ENCODE results near the gene ELF4. TPM values are rescaled to one million over a fixed set of nuclear protein-coding genes. Genes with fewer than 3 reads are reported as not detected.

Gene ELF4
- total RNA-seq, 4 donors from 2014 or later: 8.2 to 11.7 (median 10.2) TPM

DNA sequence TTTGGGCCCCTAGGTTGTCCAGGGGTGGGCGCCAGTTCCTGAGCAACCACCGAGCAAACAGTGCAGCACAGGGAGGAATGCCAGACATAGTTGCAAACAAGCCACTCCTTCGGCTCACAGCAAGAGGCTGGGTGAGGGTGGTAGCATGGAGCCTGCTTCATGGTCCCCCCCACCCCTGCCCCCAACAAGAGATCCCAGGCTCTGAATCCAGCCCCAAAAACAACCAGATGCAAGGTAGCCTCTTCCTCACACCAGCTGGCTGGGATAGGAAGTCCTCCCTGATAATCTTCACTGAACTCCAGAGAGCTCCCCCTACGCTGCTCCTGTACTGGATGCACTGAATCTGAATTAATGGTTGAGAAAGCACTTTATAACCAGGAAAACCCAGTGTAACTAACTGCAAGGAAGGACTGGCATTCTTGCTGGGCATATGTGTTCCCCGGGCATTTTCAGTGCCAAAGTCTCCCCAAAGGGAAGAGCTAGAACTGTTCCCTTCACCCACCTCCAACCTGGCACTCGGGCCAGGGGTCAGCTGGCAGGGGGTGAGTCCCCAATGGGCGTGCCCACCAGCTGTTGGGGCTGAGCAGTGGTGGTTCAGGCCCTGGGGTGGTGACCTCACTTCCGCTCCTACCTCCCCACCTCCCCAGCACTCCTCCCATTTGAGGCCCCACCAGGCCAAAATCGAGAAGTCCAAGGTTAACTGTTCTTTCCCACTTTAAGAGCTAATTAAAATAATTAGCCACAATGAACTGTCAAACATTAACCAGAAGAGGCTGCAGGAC, 1.5 kb downstream of the ELF4 start:
- Histone ChIP-seq H3K36me3 (no peaks in the 10 kb centered on the region), H3K4me1 (peaks cover 0 to 44% (median 0%) of the 10 kb centered on the region in 4 donors), H3K27me3 (peaks cover 0 to 6% of the 10 kb centered on the region in 2 donors), H3K4me3 (peak overlapping the region; percentile 45 to 70 (median 50)), H3K9me3 (no peaks in the 10 kb centered on the region), H3K27ac (peak overlapping the region; percentile 78 to 93 (median 90))
- 41 to 54% methylated on average over 3 to 9 of the region's 9 CpGs for WGBS, 2 donors
- DNase-seq (ENCODE audit: low spot score in 2 of 2): no peak
- TF ChIP-seq EP300 (IDR thresholded peaks at IDR 0.05) (no peak), POLR2A (IDR thresholded peaks at IDR 0.05) (no peak)
- TF ChIP-seq, protein P1, sequence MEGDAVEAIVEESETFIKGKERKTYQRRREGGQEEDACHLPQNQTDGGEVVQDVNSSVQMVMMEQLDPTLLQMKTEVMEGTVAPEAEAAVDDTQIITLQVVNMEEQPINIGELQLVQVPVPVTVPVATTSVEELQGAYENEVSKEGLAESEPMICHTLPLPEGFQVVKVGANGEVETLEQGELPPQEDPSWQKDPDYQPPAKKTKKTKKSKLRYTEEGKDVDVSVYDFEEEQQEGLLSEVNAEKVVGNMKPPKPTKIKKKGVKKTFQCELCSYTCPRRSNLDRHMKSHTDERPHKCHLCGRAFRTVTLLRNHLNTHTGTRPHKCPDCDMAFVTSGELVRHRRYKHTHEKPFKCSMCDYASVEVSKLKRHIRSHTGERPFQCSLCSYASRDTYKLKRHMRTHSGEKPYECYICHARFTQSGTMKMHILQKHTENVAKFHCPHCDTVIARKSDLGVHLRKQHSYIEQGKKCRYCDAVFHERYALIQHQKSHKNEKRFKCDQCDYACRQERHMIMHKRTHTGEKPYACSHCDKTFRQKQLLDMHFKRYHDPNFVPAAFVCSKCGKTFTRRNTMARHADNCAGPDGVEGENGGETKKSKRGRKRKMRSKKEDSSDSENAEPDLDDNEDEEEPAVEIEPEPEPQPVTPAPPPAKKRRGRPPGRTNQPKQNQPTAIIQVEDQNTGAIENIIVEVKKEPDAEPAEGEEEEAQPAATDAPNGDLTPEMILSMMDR (IDR thresholded peaks at IDR 0.05): no peak

DNA sequence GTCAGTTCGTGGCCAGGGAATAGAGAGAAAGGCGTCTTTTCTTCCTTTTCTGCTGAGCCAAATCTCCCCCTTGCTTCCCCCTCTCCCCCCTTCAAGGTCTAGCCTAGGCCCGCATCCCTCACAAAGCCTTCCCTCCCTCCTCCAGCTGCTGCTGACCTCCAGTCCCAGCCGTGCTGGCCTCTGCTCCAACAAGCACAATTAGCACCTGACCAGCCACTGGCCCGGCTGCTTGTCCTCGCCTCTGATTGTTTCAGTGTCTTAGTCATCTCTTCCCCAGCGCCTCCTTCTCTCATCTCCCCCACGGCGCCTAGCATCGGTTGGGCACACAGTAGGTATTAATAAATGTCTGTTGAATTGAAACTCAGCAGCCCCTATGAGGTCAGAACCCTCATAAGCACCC, 4.2 kb downstream of the ELF4 start:
- 32 to 59% methylated on average over 10 of the region's 10 CpGs for WGBS, 2 donors
- H3K9me3 ChIP-seq: no peaks in the 10 kb centered on the region
- peak overlapping the region in 2 of 4 donors; percentile 40 to 50 for H3K27ac ChIP-seq
- H3K4me3 ChIP-seq: no peak overlapping the region
- H3K4me1 ChIP-seq: peaks cover 0 to 44% (median 0%) of the 10 kb centered on the region in 4 donors
- DNase-seq (ENCODE audit: low spot score in 2 of 2): no peak
- TF ChIP-seq, protein P1 (IDR thresholded peaks at IDR 0.05): no peak
- TF ChIP-seq POLR2A (IDR thresholded peaks at IDR 0.05) (no peak), EP300 (IDR thresholded peaks at IDR 0.05) (no peak)
- peaks cover 0 to 6% of the 10 kb centered on the region in 2 donors for H3K27me3 ChIP-seq
- no peaks in the 10 kb centered on the region for H3K36me3 ChIP-seq

DNA sequence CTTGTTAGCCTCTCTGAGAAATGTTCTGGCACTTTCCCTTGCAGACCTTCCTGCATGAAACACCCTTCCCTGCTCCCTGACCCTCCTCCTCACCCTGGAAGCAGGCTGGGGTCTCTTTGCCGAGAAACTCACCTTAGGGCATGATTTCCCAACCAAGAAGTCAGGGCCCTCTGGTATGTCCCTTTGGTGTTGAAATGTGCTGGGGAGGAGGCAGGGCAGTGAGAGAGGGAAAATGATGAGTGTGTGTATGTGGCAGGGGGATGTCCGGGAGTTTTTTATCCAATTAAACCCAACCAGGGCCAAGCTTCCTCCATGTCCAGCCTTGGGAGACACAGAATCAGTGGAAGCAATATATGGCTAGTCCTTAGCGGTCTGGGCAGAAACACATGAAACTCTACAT, 5.1 kb downstream of the ELF4 start:
- 62 to 79% methylated on average over 3 of the region's 3 CpGs for WGBS, 2 donors
- peak overlapping the region in 2 of 4 donors; percentile 40 to 50 for H3K27ac ChIP-seq

DNA sequence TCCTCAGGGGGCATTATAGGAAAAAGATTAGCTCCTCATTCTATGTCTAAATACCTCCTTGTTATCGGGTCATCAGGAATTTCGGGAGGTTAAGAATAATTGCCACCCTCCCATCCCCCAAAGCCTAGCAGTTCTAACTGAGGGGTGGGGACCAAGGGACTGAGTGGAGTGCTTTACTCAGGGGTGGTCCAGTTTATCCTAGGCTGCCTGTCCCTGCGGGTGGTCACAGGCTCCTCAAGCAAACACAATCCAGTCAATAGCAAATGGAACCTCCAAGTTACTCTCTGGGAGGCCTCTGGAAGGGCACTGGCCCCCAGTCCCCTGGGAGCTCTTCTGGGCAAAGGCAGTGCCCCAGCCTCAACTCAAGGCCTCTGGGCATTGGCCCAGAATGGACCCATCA, 6.7 kb downstream of the ELF4 start:
- H3K36me3 ChIP-seq: no peaks in the 10 kb centered on the region
- no peaks in the 10 kb centered on the region for H3K27me3 ChIP-seq
- H3K27ac ChIP-seq: peak overlapping the region in 1 of 4 donors; percentile 59
- no peak for TF ChIP-seq POLR2A (IDR thresholded peaks at IDR 0.05)
- TF ChIP-seq, protein P1 (IDR thresholded peaks at IDR 0.05): no peak
- TF ChIP-seq EP300 (IDR thresholded peaks at IDR 0.05): no peak
- WGBS, 2 donors: 55 to 80% methylated on average over 1 to 3 of the region's 3 CpGs
- no peak overlapping the region for H3K4me3 ChIP-seq
- DNase-seq (ENCODE audit: low spot score in 2 of 2): no peak
- no peaks in the 10 kb centered on the region for H3K9me3 ChIP-seq
- peaks cover 0 to 55% (median 4%) of the 10 kb centered on the region in 4 donors for H3K4me1 ChIP-seq

More for the DNA sequence above, 5.1 kb downstream of the ELF4 start:
- TF ChIP-seq, protein P1 (IDR thresholded peaks at IDR 0.05): no peak
- TF ChIP-seq EP300 (IDR thresholded peaks at IDR 0.05) (no peak), POLR2A (IDR thresholded peaks at IDR 0.05) (no peak)
- Histone ChIP-seq H3K4me3 (no peak overlapping the region), H3K36me3 (no peaks in the 10 kb centered on the region), H3K9me3 (no peaks in the 10 kb centered on the region), H3K4me1 (peaks cover 0 to 47% (median 2%) of the 10 kb centered on the region in 4 donors), H3K27me3 (peaks cover 0 to 6% of the 10 kb centered on the region in 2 donors)
- no peak for DNase-seq (ENCODE audit: low spot score in 2 of 2)

DNA sequence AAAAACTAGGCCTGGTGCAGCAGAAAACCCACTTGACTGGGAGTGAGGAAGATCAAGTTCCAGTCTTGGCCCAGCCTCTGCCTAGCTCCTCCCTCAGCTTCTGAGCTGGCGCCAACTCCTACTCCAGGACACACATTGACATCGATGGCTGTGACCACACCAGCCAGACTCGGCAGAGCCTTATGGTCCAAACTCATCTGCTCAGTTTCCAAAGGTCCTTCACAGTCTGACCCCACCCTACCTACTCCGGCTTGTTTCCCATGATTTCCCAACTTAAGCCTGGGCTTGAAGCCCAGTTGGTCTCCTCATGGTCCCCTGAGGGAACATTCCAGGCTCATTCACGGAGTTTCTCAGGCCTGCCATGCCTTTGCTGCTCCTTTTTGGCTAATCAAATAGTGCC, 10.1 kb downstream of the ELF4 start:
- Histone ChIP-seq H3K4me3 (no peak overlapping the region), H3K27ac (peak overlapping the region in 1 of 4 donors; percentile 24), H3K9me3 (no peaks in the 10 kb centered on the region), H3K36me3 (no peaks in the 10 kb centered on the region), H3K27me3 (no peaks in the 10 kb centered on the region), H3K4me1 (peaks cover 0 to 38% (median 4%) of the 10 kb centered on the region in 4 donors)
- TF ChIP-seq POLR2A (IDR thresholded peaks at IDR 0.05) (no peak), EP300 (IDR thresholded peaks at IDR 0.05) (peak in 1 of 2 donors; percentile 77)
- DNase-seq (ENCODE audit: low spot score in 2 of 2): peak; percentile 59 to 68
- WGBS, 2 donors: 50 to 65% methylated on average over 5 of the region's 5 CpGs
